GM18502 (cell line): Measurements from ENCODE around the gene CPPED1.

Source experiments
- ATAC-seq: cut with Tn5 transposase; IDR thresholded peaks from one replicate; pipeline ENCODE4 v1.9.1; 2021; ENCODE audit warnings: mild to moderate bottlenecking; ENCODE audit not compliant: unreplicated experiment, poor library complexity

CPPED1 gene

DNA sequence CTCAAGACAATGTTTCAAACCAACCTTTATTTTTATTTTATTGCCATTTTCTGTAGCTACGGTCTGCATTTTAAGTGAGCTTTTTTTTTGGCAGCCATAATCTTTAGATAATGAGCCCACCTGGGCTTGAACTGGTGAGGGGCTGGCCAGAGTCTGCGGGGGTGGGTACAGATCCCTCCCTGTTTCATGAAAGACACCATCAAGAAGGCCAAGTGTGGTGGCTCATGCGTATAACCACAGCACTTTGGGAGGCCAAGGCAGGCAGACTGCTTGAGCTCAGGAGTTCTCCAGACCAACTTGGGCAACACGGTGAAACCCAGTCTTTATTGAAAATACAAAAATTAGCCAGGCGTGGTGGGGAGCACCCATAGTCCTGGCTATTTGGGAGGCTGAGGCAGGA is 113.7 kb downstream of the CPPED1 start:
- no peak for ATAC-seq

DNA sequence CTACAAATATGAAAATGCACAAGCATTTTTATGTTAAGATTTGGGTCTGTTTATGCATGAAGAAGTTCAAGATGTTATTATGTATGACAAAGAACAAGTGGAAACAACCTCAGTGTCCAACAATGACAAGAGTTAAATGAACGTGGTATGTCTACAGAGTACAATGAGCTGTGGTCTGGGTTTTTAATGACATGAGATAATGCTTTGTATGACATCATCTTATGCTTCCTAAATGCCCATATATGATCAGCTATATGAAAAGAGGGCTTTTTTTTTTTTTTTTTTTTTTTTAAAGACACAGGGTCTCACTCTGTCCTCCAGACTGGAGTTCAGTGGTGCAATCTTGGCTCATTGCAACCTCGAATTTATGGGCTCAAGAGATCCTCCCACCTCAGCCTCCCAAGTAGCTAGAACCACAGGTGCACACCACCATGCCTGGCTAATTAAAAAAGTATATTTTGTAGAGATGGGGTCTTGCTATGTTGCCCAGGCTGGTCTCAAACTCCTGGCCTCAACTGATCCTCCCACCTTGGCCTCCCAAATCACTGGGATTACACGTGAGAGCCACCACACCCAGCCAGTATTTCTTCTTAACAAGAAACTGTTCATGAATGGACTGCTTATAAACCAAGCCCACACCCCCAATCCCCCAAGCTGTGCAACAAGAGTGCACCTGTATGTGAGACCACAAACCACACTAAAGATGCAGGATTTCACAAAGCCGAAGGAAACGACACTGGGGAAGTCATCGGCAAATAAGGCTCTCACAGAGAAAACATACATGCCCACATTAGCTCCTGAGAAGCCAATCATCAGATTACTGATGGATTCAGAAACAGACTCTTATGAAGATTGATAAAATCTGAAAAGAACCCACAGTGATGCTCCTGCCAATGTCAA is 114.5 kb downstream of the CPPED1 start:
- no peak for ATAC-seq

DNA sequence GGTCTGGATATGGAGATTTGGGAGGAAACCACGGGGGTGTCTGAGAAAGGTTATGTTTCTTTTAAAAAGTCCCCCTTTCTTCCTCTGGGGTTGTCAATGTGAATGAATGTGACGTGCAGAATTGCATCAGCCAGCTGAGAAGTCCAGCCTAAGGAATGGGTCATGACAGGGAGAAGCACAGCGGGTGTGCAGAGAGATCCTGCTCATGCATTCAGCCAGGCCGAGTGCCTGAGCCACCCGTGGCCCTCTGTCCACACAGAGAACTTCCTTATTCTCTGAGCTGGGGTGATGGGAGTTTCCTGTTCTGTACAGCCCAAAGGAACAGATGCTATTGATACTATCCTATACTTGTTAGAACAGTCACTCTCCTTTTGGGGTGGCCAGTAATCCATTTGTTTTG is 117.9 kb downstream of the CPPED1 start:
- ATAC-seq, result no peak

DNA sequence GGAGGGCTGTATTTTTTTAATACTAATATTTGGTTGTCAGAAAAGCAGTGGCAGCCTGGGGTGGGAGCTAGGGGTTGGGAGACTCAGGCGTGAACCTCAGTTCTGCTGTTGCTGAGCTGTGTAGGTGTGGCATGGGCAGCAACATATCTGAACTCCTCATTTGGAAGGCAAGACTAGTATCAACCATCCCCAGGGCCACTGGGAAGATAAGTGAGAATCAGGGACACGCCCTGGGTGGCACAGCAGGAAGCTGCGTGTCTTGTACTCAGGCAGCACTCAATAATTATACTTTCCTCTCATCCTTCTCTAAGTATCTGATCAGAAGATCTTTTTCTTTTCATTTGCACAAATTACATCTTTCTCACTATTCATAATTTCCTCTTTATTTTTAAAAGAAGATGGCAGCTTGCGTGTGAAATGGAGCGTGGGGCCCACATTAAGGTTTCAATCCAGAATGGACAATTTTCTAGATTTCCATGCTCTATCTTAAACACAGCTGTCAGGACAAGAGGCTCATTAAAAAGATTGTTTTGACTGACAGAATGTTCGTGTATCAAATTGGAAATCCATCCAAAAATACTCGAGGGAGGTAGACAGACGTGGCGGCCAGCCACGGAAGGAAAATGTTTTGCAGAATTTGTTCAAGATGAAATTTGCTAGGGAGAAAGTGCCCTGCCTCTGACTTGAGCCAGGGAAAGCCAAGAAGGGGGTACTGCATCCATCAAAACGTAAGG is 121.1 kb downstream of the CPPED1 start:
- ATAC-seq, result no peak

DNA sequence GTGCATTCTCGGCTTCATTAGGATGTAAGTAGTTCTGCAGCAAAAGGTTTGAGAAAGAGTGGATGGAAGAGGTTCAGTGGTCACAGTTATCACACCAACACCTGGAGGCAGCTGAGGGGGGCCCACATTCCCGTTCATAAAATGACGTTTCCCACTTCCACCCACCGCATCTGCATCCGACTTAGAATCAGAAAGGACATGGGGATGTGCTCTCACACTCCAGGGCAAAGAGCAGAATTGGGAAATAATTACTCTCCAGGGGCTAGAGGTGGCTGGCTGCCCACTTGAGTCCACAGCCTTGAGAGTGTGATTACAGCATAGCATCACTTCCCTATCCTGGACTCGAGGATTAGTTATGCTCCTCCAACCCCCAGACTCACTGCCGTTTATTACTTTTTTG is 122.0 kb downstream of the CPPED1 start:
- no peak for ATAC-seq

DNA sequence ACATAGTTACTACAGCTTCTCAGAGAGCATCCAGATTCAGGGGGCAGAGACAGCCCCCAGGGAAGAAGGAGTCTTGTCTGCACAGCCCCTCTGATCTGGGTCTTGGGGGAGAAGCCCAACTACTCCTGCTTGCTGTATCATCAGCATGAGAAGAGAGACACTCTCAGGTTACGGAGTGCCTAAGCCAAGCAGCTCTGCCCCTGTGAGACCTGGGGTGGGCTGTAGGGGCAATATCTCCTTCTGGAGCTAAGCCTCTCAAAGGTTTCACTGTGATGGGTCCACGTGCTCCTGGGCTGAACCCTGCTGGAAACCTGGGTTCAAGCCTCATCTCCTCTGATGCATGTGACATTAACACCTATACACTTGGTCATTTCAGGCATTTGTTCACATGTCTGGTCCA is 123.2 kb downstream of the CPPED1 start:
- ATAC-seq, result no peak

DNA sequence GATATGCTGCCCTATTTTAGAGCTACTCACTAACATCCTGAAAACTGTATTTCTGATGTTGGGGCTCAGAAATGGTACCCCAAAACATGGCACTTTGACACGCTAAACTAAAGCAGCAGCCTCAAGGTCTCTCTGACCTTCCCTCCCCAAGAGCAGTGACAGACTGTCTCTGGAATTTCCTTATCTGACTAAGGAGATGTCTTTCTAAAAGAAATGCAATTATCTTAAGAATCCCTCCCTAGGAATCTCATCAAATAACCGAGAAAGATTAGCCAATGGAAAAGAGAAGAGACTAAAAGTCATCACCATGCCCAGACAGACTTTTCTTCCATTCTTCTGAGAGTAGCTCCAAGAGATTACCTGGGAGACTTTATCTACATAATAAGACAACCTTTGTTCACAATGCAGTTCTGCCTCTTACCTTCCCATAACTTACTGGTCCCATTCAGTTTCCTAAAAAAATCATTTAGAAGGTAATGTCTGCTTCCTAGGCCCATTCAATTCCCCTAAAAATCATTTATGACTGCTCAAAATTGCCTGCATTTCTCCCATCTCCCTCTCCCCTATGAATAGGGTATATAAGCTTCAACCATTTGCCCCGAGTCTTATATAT is 123.9 kb downstream of the CPPED1 start:
- no peak for ATAC-seq

DNA sequence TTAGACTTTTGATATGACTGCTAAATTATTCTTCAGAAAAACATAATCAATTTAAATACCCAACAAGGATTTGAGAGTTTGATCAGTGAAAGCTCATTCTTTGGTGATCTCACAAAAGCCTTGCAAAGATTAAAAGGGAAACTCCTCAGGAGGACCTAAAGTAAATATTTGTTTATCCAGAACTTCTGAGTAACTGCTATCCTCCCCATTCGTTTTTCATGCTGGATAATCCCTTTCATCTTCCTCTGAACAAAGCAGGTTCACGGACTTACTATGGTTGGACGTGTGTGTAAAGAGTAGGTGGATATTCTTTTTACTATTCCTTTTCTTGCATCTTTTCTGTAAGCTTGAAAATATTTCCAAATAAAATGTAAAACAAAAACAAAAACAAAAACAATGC is 124.7 kb downstream of the CPPED1 start:
- ATAC-seq, result no peak

DNA sequence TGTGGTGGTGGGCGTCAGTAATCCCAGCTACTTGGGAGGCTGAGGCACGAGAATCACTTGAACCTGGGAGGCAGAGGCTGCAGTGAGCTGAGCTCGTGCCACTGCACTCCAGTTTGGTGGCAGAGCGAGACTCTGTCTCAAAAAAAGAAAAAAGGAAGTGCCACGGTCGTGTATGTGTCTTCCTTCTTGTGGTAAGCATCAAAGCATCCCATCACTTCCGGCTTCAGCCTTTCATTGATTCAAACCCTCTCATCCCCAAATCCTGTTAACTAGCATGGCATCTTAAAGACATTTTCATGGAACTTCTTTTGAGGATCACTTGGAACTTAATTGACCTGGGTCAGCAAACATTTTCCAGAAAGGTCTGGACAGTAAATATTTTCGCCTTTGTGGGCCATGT is 126.2 kb downstream of the CPPED1 start:
- ATAC-seq, result no peak

DNA sequence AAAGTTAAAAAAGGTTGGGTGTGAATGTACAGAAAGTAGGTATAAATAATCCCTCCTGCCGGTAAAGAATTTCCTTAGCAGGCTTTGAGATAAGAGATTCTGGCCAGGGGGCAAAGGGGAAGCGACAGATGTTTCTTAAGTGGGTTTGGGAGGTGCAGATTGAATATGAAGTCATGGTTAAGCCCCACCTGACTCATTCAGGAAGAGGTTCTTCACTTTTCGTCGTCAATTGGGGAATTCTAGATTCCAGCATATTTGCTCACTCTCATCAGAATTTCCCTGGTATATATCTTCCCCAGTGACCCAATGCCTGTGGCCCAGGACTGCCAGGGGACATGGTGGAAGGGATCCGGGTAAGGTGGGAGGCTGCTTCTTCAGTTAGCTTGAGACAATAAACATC is 127.8 kb downstream of the CPPED1 start:
- ATAC-seq, result no peak

DNA sequence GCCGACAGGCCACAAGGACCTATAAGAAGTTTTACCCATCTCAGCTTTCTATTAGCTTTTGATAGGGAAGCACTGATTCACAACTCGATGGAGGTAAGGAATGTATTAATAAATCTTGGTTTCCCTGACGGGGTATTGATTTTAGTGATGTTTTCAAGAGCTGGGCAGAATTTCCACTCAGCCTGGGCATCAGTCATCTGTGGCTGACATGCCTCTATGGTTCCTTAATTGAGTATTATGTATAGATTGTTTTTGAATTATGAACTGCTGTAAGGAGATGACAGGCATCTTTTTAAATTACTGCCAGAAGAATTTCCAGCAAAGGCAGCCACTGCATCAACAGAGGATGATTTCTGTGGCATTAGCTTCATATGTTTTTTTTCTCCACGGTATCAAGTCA is 128.6 kb downstream of the CPPED1 start:
- no peak for ATAC-seq

DNA sequence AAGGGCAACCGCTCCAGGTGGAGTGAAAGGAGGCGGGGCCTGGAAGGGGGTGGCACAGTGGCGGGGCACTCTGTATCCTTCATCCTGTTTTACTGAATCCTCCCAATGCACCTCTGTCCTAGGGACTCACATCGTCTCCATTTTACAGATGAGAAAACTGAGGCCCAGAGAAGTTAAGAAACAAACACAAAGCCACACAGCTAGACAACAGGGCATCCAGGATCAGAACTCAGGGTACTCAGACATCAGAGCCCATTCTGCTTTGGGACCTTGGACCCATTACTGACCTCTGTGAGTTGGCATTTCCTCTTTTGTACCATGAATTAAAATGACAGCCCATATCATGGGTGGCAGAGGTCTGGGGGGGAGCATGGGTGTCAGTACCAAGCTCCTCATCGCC is 129.2 kb downstream of the CPPED1 start:
- no peak for ATAC-seq

DNA sequence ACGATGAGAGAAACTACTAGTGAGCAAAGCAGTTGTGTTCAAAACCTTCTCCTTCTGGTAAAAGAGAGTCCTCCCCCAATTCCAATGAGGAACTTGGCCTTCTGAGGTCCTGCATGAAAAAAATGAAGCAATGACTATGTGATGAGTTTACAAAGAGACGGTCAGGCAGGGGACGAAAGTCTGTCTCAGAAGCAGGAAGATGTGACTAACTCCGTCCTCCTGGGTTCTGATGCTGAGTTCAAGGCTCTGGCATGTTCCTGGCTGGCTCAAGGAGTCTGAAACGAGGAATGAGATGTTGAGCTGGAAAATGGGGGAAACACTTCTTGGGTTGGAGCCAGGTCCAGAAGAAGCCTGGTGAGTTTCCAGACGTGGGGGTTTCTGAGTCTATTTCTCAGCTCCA is 129.6 kb downstream of the CPPED1 start:
- ATAC-seq, result no peak

DNA sequence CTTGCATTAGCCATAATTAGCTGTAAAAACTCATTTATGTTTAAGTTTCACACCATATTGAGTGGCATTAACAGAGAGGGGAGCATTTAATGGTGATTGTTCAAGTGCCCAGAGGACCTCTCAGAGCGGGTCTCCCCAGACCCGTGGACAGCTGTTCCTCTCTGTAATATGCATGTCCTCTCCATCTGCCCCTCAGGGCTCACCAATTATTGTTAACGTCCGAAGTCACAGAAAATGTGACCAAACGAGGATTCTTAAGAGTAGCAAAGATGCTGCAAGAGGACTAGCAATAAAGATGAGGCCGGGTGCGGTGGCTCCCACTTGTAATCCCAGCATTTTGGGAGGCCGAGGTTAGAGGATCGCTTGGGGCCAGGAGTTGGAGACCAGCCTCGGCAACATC is 130.2 kb downstream of the CPPED1 start:
- no peak for ATAC-seq

DNA sequence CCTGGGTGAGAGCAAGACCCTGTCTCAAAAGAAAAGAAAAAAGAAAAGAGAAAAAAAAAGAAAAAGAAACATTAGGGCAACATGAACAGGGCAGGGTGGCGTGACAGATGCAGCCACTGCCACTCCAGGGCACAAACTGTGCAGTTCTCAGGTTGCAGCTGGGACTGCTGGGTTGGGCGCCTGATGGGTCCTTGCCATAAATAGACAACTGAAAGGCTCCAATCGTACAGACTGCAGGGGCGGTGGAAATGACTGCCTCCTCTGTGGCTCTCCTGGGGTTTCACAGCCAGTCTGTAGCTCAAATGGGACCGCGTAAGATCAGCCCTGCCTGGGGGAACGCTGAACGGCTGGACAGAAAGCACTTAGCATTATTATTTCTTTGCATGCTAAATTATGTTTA is 130.7 kb downstream of the CPPED1 start:
- ATAC-seq, result no peak

DNA sequence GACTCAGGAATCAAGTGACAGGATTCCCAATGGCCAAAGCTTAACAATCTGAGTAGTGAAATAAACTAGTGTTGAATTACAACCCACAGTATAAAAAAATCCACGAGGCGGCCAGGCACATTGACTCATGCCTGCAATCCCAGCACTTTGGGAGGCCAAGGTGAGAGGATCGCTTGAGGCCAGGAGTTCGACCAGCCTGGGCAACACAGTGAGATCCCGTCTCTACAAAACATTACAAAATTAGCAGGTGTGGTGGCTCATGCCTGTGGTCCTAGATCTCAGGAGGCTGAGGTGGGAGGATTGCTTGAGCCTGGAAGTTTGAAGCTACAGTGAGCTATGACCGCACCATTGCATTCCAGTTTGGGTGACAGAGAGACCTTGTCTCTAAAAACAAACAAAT is 133.8 kb downstream of the CPPED1 start:
- ATAC-seq, result no peak

DNA sequence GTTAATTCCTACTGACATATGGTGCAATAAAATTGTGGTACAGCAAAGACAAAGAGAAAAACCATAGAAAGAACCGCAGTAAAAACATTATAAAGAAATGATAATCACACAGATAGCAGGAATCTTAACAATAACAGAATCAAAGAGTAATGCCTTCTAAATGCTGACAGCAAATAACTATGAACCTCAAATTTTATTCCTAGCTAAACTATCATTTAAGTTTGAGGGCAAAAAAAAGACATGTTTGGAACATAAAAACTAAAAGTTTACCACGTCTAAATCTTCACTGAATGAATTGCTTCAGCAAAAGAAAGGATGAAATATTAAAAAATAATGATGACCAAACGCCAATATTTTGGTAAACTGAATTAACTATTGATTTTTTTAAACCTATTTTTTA is 135.8 kb downstream of the CPPED1 start:
- no peak for ATAC-seq

DNA sequence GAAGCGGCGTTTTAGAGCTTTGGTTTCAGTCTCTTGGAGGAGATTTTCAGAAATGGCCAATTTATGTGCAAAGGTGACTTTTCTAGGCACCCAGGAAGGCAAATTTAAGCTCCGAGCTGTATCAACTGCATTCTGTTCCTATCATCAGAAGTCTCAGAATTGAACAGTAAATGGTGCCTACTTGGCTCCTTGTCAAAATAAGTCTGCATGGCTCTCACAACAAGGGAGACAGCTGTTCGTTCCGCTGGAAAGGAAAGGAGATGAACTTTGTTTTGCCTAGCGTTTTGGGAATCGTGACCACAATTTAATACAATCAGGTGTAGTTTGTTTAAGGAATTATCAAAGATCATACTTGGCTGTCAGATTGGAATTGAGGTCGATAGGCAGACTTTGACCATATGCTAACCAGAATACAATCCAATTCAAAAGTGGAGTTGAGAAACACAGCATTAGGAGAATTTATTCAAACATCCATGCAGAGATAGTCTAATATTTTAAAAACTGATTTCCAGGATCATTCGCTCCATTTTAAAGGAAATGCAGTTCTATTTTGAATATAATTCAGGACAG is 139.4 kb downstream of the CPPED1 start:
- ATAC-seq, result no peak

DNA sequence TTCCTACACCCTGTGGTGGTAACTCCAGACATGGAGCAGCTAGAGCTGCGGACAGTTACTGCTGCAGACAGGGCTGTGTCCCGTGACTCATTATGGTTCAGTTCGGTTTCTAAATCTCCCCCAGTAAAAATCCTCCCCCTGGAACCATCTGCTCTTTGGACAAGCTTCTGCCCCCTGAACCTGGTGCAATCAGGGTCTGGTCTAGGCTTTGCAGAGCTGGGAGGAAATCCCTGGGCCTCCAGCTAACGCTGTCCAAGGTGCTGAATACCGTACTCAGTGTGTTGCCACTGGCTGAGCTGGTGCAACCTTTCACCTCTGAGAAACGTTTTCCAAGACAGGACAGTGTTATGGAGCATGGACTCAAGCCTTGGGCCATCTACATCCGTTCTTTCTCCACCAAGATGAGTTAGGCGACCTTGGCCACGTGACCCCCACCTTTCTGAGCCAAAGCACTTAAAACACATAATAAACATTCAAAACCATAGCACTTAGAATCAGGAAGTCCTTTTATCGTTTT is 142.0 kb downstream of the CPPED1 start:
- ATAC-seq, result no peak

DNA sequence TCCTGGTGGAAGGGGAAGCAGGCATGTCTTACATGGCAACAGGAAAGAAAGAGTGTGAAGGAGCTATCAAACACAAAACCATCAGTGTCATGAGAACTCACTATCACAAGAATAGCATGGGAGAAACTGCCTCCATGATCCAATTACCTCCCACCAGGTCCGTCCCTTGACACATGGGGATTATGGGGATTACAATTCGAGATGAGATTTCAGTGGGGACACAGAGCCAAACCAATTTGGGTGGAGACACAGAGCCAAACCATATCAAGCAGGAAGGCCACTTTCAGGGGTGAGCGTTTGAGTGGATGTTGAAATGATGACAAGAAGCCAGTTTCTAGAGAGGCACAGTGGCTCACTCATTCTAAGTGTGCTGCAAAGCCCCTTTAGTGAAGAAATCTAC is 143.8 kb downstream of the CPPED1 start:
- ATAC-seq, result no peak

DNA sequence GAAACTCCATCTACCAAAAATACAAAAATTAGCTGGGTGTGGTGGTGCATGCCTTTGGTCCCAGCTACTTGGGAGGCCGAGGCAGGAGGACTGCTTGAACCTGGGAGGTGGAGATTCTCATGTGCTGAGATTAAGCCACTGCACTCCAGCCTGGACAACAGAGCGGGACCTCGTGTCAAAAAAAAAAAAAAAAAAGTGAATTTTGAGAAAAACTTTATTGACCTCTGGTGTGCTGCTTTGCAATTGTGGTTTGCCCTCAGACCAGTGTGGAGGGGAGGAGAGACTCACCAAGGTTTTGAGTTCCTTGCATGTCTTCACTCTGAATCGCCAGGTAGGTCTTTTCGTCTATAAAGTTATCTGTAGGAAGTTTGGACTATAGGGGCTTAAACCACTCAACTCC is 145.2 kb downstream of the CPPED1 start:
- ATAC-seq, result no peak
